IPS DF 4.7 (cell line): ENCODE data around the gene PRLR.

ENCODE experiments used
- DNase-seq: peaks from one replicate; pipeline ENCODE4 v3.0.0-alpha.2; 2013; ENCODE audit warnings: low spot score; ENCODE audit errors: extremely low read depth

Gene PRLR

GRCh38 chr5:35089334-35090314 lies 140.7 kb downstream of the PRLR start:
- DNase-seq = peak; percentile 38

- no peak for DNase-seq
Observed at GRCh38 chr5:35087991-35088390, 142.3 kb downstream of the PRLR start.

GRCh38 chr5:35083150-35083549 lies 147.1 kb downstream of the PRLR start:
- no peak for DNase-seq

- no peak for DNase-seq
Observed at GRCh38 chr5:35082530-35082929, 147.8 kb downstream of the PRLR start.

- DNase-seq = no peak
Observed at GRCh38 chr5:35081134-35081533, 149.2 kb downstream of the PRLR start.

- no peak for DNase-seq
Observed at GRCh38 chr5:35073160-35073559, 157.1 kb downstream of the PRLR start.

GRCh38 chr5:35069188-35069587 lies 161.1 kb downstream of the PRLR start:
- no peak for DNase-seq

- no peak for DNase-seq
Observed at GRCh38 chr5:35067985-35068384, 162.3 kb downstream of the PRLR start.

- no peak for DNase-seq
Observed at GRCh38 chr5:35066260-35066795, 164.0 kb downstream of the PRLR start.

GRCh38 chr5:35063414-35063813 lies 166.9 kb downstream of the PRLR start:
- no peak for DNase-seq

GRCh38 chr5:35061211-35061770 lies 169.0 kb downstream of the PRLR start:
- DNase-seq = no peak

GRCh38 chr5:35060236-35060635 lies 170.1 kb downstream of the PRLR start:
- DNase-seq = no peak

- DNase-seq = no peak
Observed at GRCh38 chr5:35059251-35059650, 171.0 kb downstream of the PRLR start.

GRCh38 chr5:35058374-35058788 lies 171.9 kb downstream of the PRLR start:
- DNase-seq = no peak

- no peak for DNase-seq
Observed at GRCh38 chr5:35056686-35057085, 173.6 kb downstream of the PRLR start.

GRCh38 chr5:35052838-35053237 lies 177.4 kb downstream of the PRLR start:
- DNase-seq = no peak

GRCh38 chr5:35050541-35051126 lies 179.7 kb downstream of the PRLR start:
- DNase-seq = no peak

GRCh38 chr5:35048910-35049309 lies 181.4 kb downstream of the PRLR start:
- no peak for DNase-seq

- no peak for DNase-seq
Observed at GRCh38 chr5:35047785-35048404, 182.4 kb downstream of the PRLR start, which contains the start of gene AGXT2. TSS of gene AGXT2 (minus strand) at chr5:35047949. CDS start at chr5:35047892, 57 bp downstream.

- DNase-seq = no peak
Observed at GRCh38 chr5:35046774-35047173, 183.5 kb downstream of the PRLR start.

GRCh38 chr5:35045280-35045679 lies 185.0 kb downstream of the PRLR start:
- no peak for DNase-seq

GRCh38 chr5:35044649-35045048 lies 185.6 kb downstream of the PRLR start:
- DNase-seq = no peak
